Measurements from ENCODE around the gene NCK2. TPM values are rescaled to one million over a fixed set of nuclear protein-coding genes. Genes with fewer than 3 reads are reported as not detected.
A peak's percentile ranks its signal among the peaks of the same experiment; 100 is the strongest.

NCK2 gene
- total and polyA plus RNA-seq, 10 of the 15 experiments (the other 5 are each of a cell fraction or from before 2014, with no cell fraction given), result 1.2 to 30.9 (median 14.1) TPM

DNA sequence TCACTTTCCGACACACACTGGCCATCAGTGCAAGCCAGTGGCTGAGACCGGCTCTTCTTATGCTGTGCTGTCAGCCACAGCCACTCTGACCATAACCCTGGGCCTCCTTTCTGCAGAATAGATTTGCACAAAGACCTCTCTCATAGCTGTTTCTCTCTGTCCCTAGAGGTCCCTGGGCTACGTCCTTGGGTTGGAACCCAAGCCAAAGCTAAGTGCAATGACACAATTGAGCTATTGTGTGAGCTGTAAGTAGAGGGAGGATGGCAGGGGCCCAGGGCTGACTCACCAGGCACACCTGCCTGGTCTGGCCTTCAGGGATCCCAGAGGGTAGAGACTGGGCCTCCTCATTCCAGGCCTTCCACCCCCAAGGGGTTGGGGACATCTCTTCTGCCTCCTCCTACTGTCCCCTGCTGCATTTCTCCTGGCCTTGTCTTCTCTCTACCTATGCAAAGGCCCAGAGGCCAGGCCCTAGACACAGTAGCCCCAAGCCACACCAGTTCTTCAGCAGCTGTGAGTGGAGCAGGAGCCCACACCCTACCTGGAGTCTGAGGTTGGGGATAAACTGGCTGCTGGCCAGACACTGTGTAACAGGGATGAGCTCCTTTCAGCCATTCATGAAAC, 174.6 kb downstream of the NCK2 start:
- FAIRE-seq, result no peak
- Histone ChIP-seq H3K4me1 (ENCODE audit: control insufficient read depth, insufficient read depth, low read length) (peaks cover 15% of the 10 kb centered on the region), H3K9me3 (replicated peaks; ENCODE audit: control insufficient read depth, insufficient read depth, low read length) (peaks cover 3% of the 10 kb centered on the region; the same call in 2 of the 3 replicates), H3K4me3 (no peak overlapping the region), H3K79me2 (ENCODE audit: control insufficient read depth, insufficient read depth, low read length) (no peaks in the 10 kb centered on the region), H3K36me3 (ENCODE audit: control insufficient read depth in 2 of 2, insufficient read depth in 2 of 2, low read length in 1 of 2) (no peaks in the 10 kb centered on the region), H3K27me3 (replicated peaks in 1 of 2; ENCODE audit: control insufficient read depth in 2 of 2, insufficient read depth in 2 of 2, low read length in 1 of 2) (no peaks in the 10 kb centered on the region), H3K27ac (ENCODE audit: control insufficient read depth, insufficient read depth) (no peak overlapping the region), H3K9ac (ENCODE audit: control insufficient read depth, insufficient read depth, low read length) (no peak overlapping the region), H3K4me2 (ENCODE audit: control insufficient read depth, insufficient read depth) (no peak overlapping the region), H4K20me1 (ENCODE audit: control insufficient read depth, insufficient read depth) (no peaks in the 10 kb centered on the region), H2AFZ (ENCODE audit: control insufficient read depth, low read depth, low read length) (no peak overlapping the region)
- 82% methylated on average over 3 of the region's 3 CpGs for WGBS (ENCODE audit: insufficient coverage, insufficient replicate concordance, low lambda C conversion rate, missing lambda C conversion rate)
- no peak; the same call in 2 of the 3 replicates for ATAC-seq
- ChIA-PET SMC1A (ENCODE audit: uncharacterized antibody, unreplicated experiment) (interaction anchor here (0.6 to 2.8 kb wide), 4 partner anchors 11 to 206 kb away, joined by 4 to 6 read pairs (median 4); no protein-coding TSS in a partner anchor), POLR2A (no interaction called here), CTCF (interaction anchor here (1.0 to 1.8 kb wide), 5 partner anchors 13 to 172 kb away, joined by 3 to 4 read pairs (median 4); no protein-coding TSS in a partner anchor), RAD21 (ENCODE audit: unreplicated experiment) (no interaction called here)
- no peak for DNase-seq (ENCODE audit: low read depth, low spot score)
- BruUV-seq (replicated peaks), result no TSS peak
- no peak for TF ChIP-seq ESRRA (IDR thresholded peaks at IDR 0.05; ENCODE audit: low read length)
- intact Hi-C loops (cut with micrococcal nuclease; ENCODE audit: unreplicated experiment) (no loop called here), in situ Hi-C loops (cut with MboI) (no loop called here)

DNA sequence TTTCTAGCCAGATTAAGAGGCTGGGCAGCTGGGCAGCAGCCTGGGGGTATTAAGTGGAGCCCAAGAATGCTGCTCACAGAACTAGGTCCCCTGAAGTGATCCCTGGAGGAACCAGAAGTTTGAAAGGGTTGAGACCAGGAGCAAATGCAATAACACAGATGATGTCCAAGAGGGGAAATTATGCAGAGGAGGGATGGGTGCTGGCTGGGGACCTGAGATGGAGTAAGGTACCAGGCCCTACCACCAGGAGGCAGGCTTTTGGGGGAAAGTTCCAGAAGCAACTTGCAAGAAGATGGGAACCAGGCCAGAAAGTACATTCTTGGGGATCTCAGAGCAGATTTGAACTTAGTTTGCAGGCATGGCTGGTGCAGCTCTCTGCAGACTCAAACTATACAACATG, 175.1 kb downstream of the NCK2 start:
- H3K9ac ChIP-seq (ENCODE audit: control insufficient read depth, insufficient read depth, low read length), result no peak overlapping the region
- DNase-seq (ENCODE audit: low read depth, low spot score), result no peak
- no peaks in the 10 kb centered on the region for H3K27me3 ChIP-seq (replicated peaks in 1 of 2; ENCODE audit: control insufficient read depth in 2 of 2, insufficient read depth in 2 of 2, low read length in 1 of 2)
- no peak overlapping the region for H3K4me3 ChIP-seq
- peak; percentile 34; the same call in 1 of the 3 replicates for ATAC-seq
- ChIA-PET POLR2A (no interaction called here), RAD21 (ENCODE audit: unreplicated experiment) (no interaction called here), SMC1A (ENCODE audit: uncharacterized antibody, unreplicated experiment) (interaction anchor here (0.6 to 2.8 kb wide), 4 partner anchors 10 to 207 kb away, joined by 4 to 6 read pairs (median 4); no protein-coding TSS in a partner anchor), CTCF (interaction anchor here (1.0 to 1.8 kb wide), 5 partner anchors 14 to 173 kb away, joined by 3 to 4 read pairs (median 4); no protein-coding TSS in a partner anchor)
- intact Hi-C loops (cut with micrococcal nuclease; ENCODE audit: unreplicated experiment), result no loop called here
- no peak overlapping the region for H3K27ac ChIP-seq (ENCODE audit: control insufficient read depth, insufficient read depth)
- no peaks in the 10 kb centered on the region for H3K79me2 ChIP-seq (ENCODE audit: control insufficient read depth, insufficient read depth, low read length)
- H3K4me1 ChIP-seq (ENCODE audit: control insufficient read depth, insufficient read depth, low read length), result peaks cover 11% of the 10 kb centered on the region
- no peak overlapping the region for H2AFZ ChIP-seq (ENCODE audit: control insufficient read depth, low read depth, low read length)
- no peak overlapping the region for H3K4me2 ChIP-seq (ENCODE audit: control insufficient read depth, insufficient read depth)
- BruUV-seq (replicated peaks), result no TSS peak
- peak; percentile 25; the same call in 1 of the 2 replicates for TF ChIP-seq SMC3 (IDR thresholded peaks at IDR 0.05; ENCODE audit: borderline replicate concordance, low read length)
- TF ChIP-seq RAD21 (IDR thresholded peaks at IDR 0.05; ENCODE audit: insufficient read depth, low read depth, low read length), result peak; percentile 24; the same call in 1 of the 2 replicates
- no peak for TF ChIP-seq RB1 (IDR thresholded peaks at IDR 0.05; ENCODE audit: borderline replicate concordance)
- no peak for TF ChIP-seq BCLAF1 (IDR thresholded peaks at IDR 0.05)
- peak in 2 of 3 experiments; percentile 48 to 50; a peak in 5 of 6 replicates for TF ChIP-seq CTCF (IDR thresholded peaks at IDR 0.05 in 2 of 3, conservative IDR thresholded peaks at IDR 0.05 in 1 of 3; ENCODE audit: control insufficient read depth in 2 of 3, extremely low read depth in 1 of 3, insufficient read depth in 1 of 3, low read depth in 3 of 3, low read length in 3 of 3)
- FAIRE-seq, result no peak
- no peaks in the 10 kb centered on the region for H4K20me1 ChIP-seq (ENCODE audit: control insufficient read depth, insufficient read depth)
- in situ Hi-C loops (cut with MboI), result no loop called here
- no peaks in the 10 kb centered on the region for H3K36me3 ChIP-seq (ENCODE audit: control insufficient read depth in 2 of 2, insufficient read depth in 2 of 2, low read length in 1 of 2)
- H3K9me3 ChIP-seq (replicated peaks; ENCODE audit: control insufficient read depth, insufficient read depth, low read length), result peaks cover 3% of the 10 kb centered on the region; the same call in 2 of the 3 replicates

Measured in GM12878 (cell line).